Liver (tissue), 9 donors: ENCODE results near the gene SYNM. TPM values are rescaled to one million over a fixed set of nuclear protein-coding genes. Genes with fewer than 3 reads are reported as not detected.

Experiments used
- DNase-seq: peaks from one replicate; pipeline ENCODE4 v3.0.0-alpha.2; 2017; ENCODE audit warnings: low spot score
- H3K27ac ChIP-seq, 2 donors: one replicate each; pipeline ENCODE4 v1.7.0; 2013; ENCODE audit warnings: inconsistent platforms in 2 of 2, low read length in 2 of 2, control low read depth in 1 of 2, low read depth in 1 of 2, mild to moderate bottlenecking in 1 of 2
- H3K27me3 ChIP-seq, 4 donors: one replicate each; pipeline versions ENCODE4 v1.6.1 to v1.7.0; 2013; ENCODE audit warnings: low read length in 3 of 4, inconsistent platforms in 1 of 4, mild to moderate bottlenecking in 1 of 4, moderate library complexity in 1 of 4; ENCODE audit not compliant: control insufficient read depth in 4 of 4, insufficient read depth in 4 of 4
- H3K36me3 ChIP-seq, 4 donors: one replicate each; pipeline versions ENCODE4 v1.6.1 to v1.7.0; 2013; ENCODE audit warnings: low read length in 3 of 4, mild to moderate bottlenecking in 3 of 4, low read depth in 1 of 4, moderate library complexity in 1 of 4; ENCODE audit not compliant: control insufficient read depth in 4 of 4, insufficient read depth in 3 of 4
- H3K4me1 ChIP-seq, 4 donors: one replicate each; pipeline versions ENCODE4 v1.6.1 to v1.7.0; 2013; ENCODE audit warnings: low read length in 3 of 4, mild to moderate bottlenecking in 3 of 4, moderate library complexity in 1 of 4; ENCODE audit not compliant: control insufficient read depth in 4 of 4, insufficient read depth in 4 of 4
- H3K4me3 ChIP-seq, 3 donors: one replicate each; pipeline versions ENCODE4 v1.6.1 to v1.7.0; 2013; ENCODE audit warnings: low read length in 3 of 3, control low read depth in 1 of 3, low read depth in 1 of 3, mild to moderate bottlenecking in 1 of 3
- H3K9ac ChIP-seq, 2 donors: one replicate each; pipeline ENCODE4 v1.7.0; 2013; ENCODE audit warnings: low read length in 2 of 2, mild to moderate bottlenecking in 2 of 2, moderate library complexity in 2 of 2, control low read depth in 1 of 2, low read depth in 1 of 2
- H3K9me3 ChIP-seq, 4 donors: one replicate each; pipeline versions ENCODE4 v1.6.1 to v1.7.0; 2013; ENCODE audit warnings: low read length in 3 of 4; ENCODE audit not compliant: control insufficient read depth in 4 of 4
- ATF3 ChIP-seq: IDR thresholded peaks from 2 replicates; pipeline ENCODE4 v1.6.1; 2016; ENCODE audit warnings: antibody characterized with exemption
- CTCF ChIP-seq: fragments of 150-350 bp; IDR thresholded peaks from 2 replicates; pipeline ENCODE4 v1.5.1; 2017; ENCODE audit warnings: improper control_type of control experiment, low read depth, low read length; ENCODE audit not compliant: missing input control
- EGR1 ChIP-seq, 2 donors: IDR thresholded peaks; 2 replicates each; pipeline ENCODE4 v1.6.1; 2016 to 2018; ENCODE audit warnings: antibody characterized with exemption in 2 of 2, low read depth in 2 of 2
- FOXA1 ChIP-seq: IDR thresholded peaks from 2 replicates; pipeline ENCODE4 v1.6.1; 2016; ENCODE audit warnings: antibody characterized with exemption
- FOXA2 ChIP-seq: IDR thresholded peaks from 2 replicates; pipeline ENCODE4 v1.6.1; 2016; ENCODE audit warnings: antibody characterized with exemption
- GABPA ChIP-seq, 2 donors: IDR thresholded peaks in 1 of 2; conservative IDR thresholded peaks in 1 of 2; 2 replicates each; pipeline ENCODE4 v1.6.1; 2016; ENCODE audit warnings: antibody characterized with exemption in 2 of 2, mild to moderate bottlenecking in 1 of 2, moderate library complexity in 1 of 2
- HNF4G ChIP-seq: IDR thresholded peaks from 2 replicates; pipeline ENCODE4 v1.6.1; 2016; ENCODE audit warnings: antibody characterized with exemption
- JUND ChIP-seq, 2 donors: IDR thresholded peaks; 2 replicates each; pipeline ENCODE4 v1.6.1; 2016; ENCODE audit warnings: antibody characterized with exemption in 2 of 2
- MAX ChIP-seq: IDR thresholded peaks from 2 replicates; pipeline ENCODE4 v1.6.1; 2016; ENCODE audit warnings: antibody characterized with exemption
- NR2F2 ChIP-seq: IDR thresholded peaks from 2 replicates; pipeline ENCODE4 v1.6.1; 2016; ENCODE audit warnings: antibody characterized with exemption
- RAD21 ChIP-seq, 2 donors: IDR thresholded peaks; 2 replicates each; pipeline ENCODE4 v1.6.1; 2016; ENCODE audit warnings: antibody characterized with exemption in 2 of 2, mild to moderate bottlenecking in 2 of 2
- REST ChIP-seq: IDR thresholded peaks from 2 replicates; pipeline ENCODE4 v1.6.1; 2016; ENCODE audit warnings: antibody characterized with exemption, mild to moderate bottlenecking
- RXRA ChIP-seq, 2 donors: IDR thresholded peaks; 2 replicates each; pipeline ENCODE4 v1.6.1; 2017 to 2018; ENCODE audit warnings: antibody characterized with exemption in 2 of 2, mild to moderate bottlenecking in 1 of 2
- SP1 ChIP-seq: IDR thresholded peaks from 2 replicates; pipeline ENCODE4 v1.6.1; 2018; ENCODE audit warnings: antibody characterized with exemption, mild to moderate bottlenecking
- YY1 ChIP-seq: IDR thresholded peaks from 2 replicates; pipeline ENCODE4 v1.6.1; 2016; ENCODE audit warnings: antibody characterized with exemption, mild to moderate bottlenecking
- ZBTB33 ChIP-seq: IDR thresholded peaks from 2 replicates; pipeline ENCODE4 v1.6.1; 2016; ENCODE audit warnings: antibody characterized with exemption
- WGBS: extraction: QIAGEN DNeasy Blood & Tissue Kit; methylation state at CpG from one replicate; pipeline ENCODE4 v1.1.7; 2013; 5-methylcytosine and 5-hydroxymethylcytosine counted together
- polyA plus RNA-seq, 2 donors: library from polyadenylated mRNA; stranded (reverse) in 1 of 2; unstranded in 1 of 2; fragments of 200-250 nt in 1 of 2; fragments of >200 nt in 1 of 2; fragmentation: Nextera tagmentation in 1 of 2; extraction: Ambion mirVana in 1 of 2; gene quantifications; one replicate each; pipeline versions ENCODE4 v1.2.1 to v1.2.3, GENCODE V29; 2013 to 2015
- total RNA-seq, 2 donors: library from RNA; depleted of rRNA; stranded (reverse); fragments of >200 nt; gene quantifications; one replicate each; pipeline ENCODE4 v1.2.3, GENCODE V29; 2014
- donor health status: healthy.
- donor health status: healthy.
- donor health status: healthy.
- donor health status: healthy.
- donor health status: healthy.

Gene SYNM
- total and polyA plus RNA-seq, 4 donors, result 0.39 to 6.4 (median 1.2) TPM

DNA sequence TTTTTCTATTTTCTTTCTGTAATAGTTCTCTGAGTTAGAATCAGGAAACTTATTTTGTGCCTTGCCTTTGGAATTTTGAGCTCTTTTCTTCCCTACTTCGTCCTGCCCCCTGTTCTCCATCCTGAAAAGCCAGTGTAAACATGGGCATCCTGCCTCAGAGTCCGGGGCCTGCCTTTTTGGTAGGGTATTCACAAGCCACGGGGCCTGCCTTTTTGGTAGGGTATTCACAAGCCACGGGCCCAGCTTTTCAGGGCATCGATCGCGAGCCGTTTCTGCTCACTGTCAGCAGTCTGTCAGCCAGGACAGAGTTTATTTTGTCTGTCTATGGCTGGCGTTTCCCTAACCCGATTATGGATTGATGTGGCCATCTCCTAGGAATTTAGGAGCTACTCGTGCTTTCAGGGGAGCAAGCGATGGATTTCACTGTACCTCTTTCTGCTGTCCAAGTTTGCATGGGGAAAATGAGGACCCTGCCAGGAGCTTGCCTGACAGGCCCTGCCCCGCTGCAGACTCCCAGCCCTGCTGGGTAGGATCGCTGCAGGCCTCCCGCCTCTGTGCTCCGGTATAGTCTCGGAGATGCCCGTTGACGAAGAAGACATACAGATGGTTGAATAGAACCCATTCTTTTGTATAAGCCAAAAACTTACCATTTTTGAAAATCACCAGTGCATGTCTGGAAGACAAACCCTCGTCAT, 12.8 kb downstream of the SYNM start:
- Histone ChIP-seq H3K4me3 (no peak overlapping the region), H3K27ac (no peak overlapping the region), H3K4me1 (no peaks in the 10 kb centered on the region), H3K36me3 (peaks cover 0 to 2% (median 0%) of the 10 kb centered on the region in 4 donors), H3K27me3 (no peaks in the 10 kb centered on the region), H3K9me3 (no peaks in the 10 kb centered on the region), H3K9ac (no peak overlapping the region)
- WGBS, result 92% methylated on average over 20 of the region's 20 CpGs
- TF ChIP-seq FOXA1, result no peak
- TF ChIP-seq NR2F2, result no peak
- no peak for TF ChIP-seq FOXA2
- TF ChIP-seq RAD21 (IDR thresholded peaks at IDR 0.05), result no peak
- TF ChIP-seq ATF3, result no peak
- TF ChIP-seq RXRA (IDR thresholded peaks at IDR 0.05), result no peak
- no peak for TF ChIP-seq HNF4G
- no peak for TF ChIP-seq REST
- no peak for TF ChIP-seq GABPA (IDR thresholded peaks at IDR 0.05 in 1 of 2, conservative IDR thresholded peaks at IDR 0.05 in 1 of 2)
- TF ChIP-seq CTCF, result no peak
- no peak for TF ChIP-seq MAX
- TF ChIP-seq EGR1 (IDR thresholded peaks at IDR 0.05; ENCODE audit: low read depth in 2 of 2), result no peak
- no peak for DNase-seq

- Histone ChIP-seq H3K9me3 (no peaks in the 10 kb centered on the region), H3K4me1 (no peaks in the 10 kb centered on the region), H3K9ac (no peak overlapping the region), H3K27ac (no peak overlapping the region), H3K4me3 (no peak overlapping the region), H3K36me3 (peaks cover 0 to 2% (median 0%) of the 10 kb centered on the region in 4 donors), H3K27me3 (no peaks in the 10 kb centered on the region)
- DNase-seq, result no peak
- 79% methylated on average over 7 of the region's 7 CpGs for WGBS
- TF ChIP-seq MAX (no peak), HNF4G (no peak), NR2F2 (no peak), JUND (IDR thresholded peaks at IDR 0.05) (no peak), YY1 (no peak), CTCF (no peak), FOXA2 (no peak), ZBTB33 (no peak), RXRA (IDR thresholded peaks at IDR 0.05) (no peak), GABPA (IDR thresholded peaks at IDR 0.05 in 1 of 2, conservative IDR thresholded peaks at IDR 0.05 in 1 of 2) (no peak), RAD21 (IDR thresholded peaks at IDR 0.05) (no peak), SP1 (no peak), REST (no peak)
Observed at GRCh38 chr15:99118258-99118632, 13.4 kb downstream of the SYNM start.
